Panc1 (cell line): ENCODE data around the gene AFG3L2. TPM values are rescaled to one million over a fixed set of nuclear protein-coding genes. Genes with fewer than 3 reads are reported as not detected.

Experiments
- ATAC-seq: fragments of 200-7000 bp; cut with Tn5 transposase; 2 replicates; pipeline ENCODE4 v1.9.1; 2020; ENCODE audit warnings: mild to moderate bottlenecking, moderate library complexity
- BruUV-seq: library from RNA; stranded (reverse); fragments of 400-500 nt; replicated peaks from 2 replicates; lab custom pipeline; 2021; lab: Mats Ljungman, UMichigan
- CTCF ChIA-PET: fragments of 300-600 bp; sonication (Branson Sonifier 250); formaldehyde crosslinking; loops from one replicate; lab custom pipeline; 2022; ENCODE audit warnings: antibody characterized with exemption; lab: Charles Lee
- POLR2A ChIA-PET: fragments of 300-600 bp; sonication (Branson Sonifier 250); formaldehyde crosslinking; loops from one replicate; lab custom pipeline; 2022; ENCODE audit warnings: antibody characterized with exemption; lab: Charles Lee
- DNase-seq: peaks from one replicate; pipeline ENCODE4 v3.0.0-alpha.2; 2010; ENCODE audit warnings: low read depth, low spot score
- H3K27ac ChIP-seq: 2 replicates; pipeline ENCODE4 v1.5.1; 2011; ENCODE audit warnings: mild to moderate bottlenecking, low read length, inconsistent platforms
- H3K27me3 ChIP-seq: fragments of 200-500 bp; sonication (Bioruptor generic); 2 replicates; pipeline ENCODE4 v1.6.0; 2014; ENCODE audit warnings: low read length, inconsistent platforms; ENCODE audit not compliant: control insufficient read depth, insufficient read depth
- H3K36me3 ChIP-seq: fragments of 200-500 bp; sonication (Bioruptor generic); 2 replicates; pipeline ENCODE4 v1.5.1; 2014; ENCODE audit warnings: inconsistent platforms, mild to moderate bottlenecking, low read length, moderate library complexity; ENCODE audit not compliant: control insufficient read depth, insufficient read depth
- H3K4me1 ChIP-seq: 2 replicates; pipeline ENCODE4 v1.5.1; 2011; ENCODE audit warnings: inconsistent platforms, mild to moderate bottlenecking, low read length, moderate library complexity; ENCODE audit not compliant: control insufficient read depth, insufficient read depth
- H3K4me3 ChIP-seq, 2 experiments: 2 replicates each; pipeline ENCODE4 v1.5.1; 2011 to 2012; ENCODE audit warnings: low read depth in 2 of 2, low read length in 2 of 2, mild to moderate bottlenecking in 2 of 2, inconsistent platforms in 1 of 2, moderate library complexity in 1 of 2
- H3K9me3 ChIP-seq: fragments of 200-500 bp; sonication (Bioruptor generic); 2 replicates; pipeline ENCODE4 v1.5.1; 2014; ENCODE audit warnings: low read depth, mild to moderate bottlenecking, inconsistent platforms, low read length, moderate library complexity; ENCODE audit not compliant: control insufficient read depth, insufficient read depth
- CTCF ChIP-seq: fragments of 450-650 bp; IDR thresholded peaks from 2 replicates; pipeline ENCODE4 v1.5.1; 2017; ENCODE audit warnings: mild to moderate bottlenecking
- POLR2AphosphoS5 ChIP-seq: IDR thresholded peaks from 2 replicates; pipeline ENCODE4 v1.6.1; 2012; ENCODE audit warnings: mild to moderate bottlenecking, low read depth, low read length, moderate library complexity
- in situ Hi-C: cut with HindIII; loops from 2 replicates; pipeline ENCODE4 v1.10.0; 2016; ENCODE audit warnings: low sequenced_read_pairs, low pct_unique_long_range_greater_than_20kb
- intact Hi-C: fragments of 100-400 bp; cut with micrococcal nuclease; formaldehyde crosslinking; loops from one replicate; pipeline ENCODE4 v1.10.0; 2022; ENCODE audit not compliant: unreplicated experiment
- total RNA-seq: library from RNA; stranded (reverse); gene quantifications from one replicate; pipeline ENCODE4 v1.2.1, GENCODE V29; 2021; ENCODE audit not compliant: unreplicated experiment
- TF ChIP-seq, protein P1 (sequence below), 2 experiments: IDR thresholded peaks; 2 replicates each; pipeline ENCODE4 v1.6.1; 2011 to 2012; ENCODE audit warnings: low read depth in 2 of 2, control low read depth in 1 of 2, low read length in 1 of 2, mild to moderate bottlenecking in 1 of 2, moderate library complexity in 1 of 2; ENCODE audit not compliant: insufficient read depth in 1 of 2

AFG3L2 gene
- total RNA-seq, 1 experiment from 2014 or later, result 58.0 TPM

- ChIA-PET POLR2A (no interaction called here), CTCF (no interaction called here)
- no peaks in the 10 kb centered on the region for H3K36me3 ChIP-seq
- H3K27me3 ChIP-seq, result 0 out of 2 replicates have a peak, but pooled peaks cover 3% of the 10 kb centered on the region
- no peaks in the 10 kb centered on the region for H3K9me3 ChIP-seq
- peak; percentile 10 for ATAC-seq
- H3K4me1 ChIP-seq, result peaks cover 15% of the 10 kb centered on the region; the same call in 1 of the 2 replicates
- TF ChIP-seq, protein P1, sequence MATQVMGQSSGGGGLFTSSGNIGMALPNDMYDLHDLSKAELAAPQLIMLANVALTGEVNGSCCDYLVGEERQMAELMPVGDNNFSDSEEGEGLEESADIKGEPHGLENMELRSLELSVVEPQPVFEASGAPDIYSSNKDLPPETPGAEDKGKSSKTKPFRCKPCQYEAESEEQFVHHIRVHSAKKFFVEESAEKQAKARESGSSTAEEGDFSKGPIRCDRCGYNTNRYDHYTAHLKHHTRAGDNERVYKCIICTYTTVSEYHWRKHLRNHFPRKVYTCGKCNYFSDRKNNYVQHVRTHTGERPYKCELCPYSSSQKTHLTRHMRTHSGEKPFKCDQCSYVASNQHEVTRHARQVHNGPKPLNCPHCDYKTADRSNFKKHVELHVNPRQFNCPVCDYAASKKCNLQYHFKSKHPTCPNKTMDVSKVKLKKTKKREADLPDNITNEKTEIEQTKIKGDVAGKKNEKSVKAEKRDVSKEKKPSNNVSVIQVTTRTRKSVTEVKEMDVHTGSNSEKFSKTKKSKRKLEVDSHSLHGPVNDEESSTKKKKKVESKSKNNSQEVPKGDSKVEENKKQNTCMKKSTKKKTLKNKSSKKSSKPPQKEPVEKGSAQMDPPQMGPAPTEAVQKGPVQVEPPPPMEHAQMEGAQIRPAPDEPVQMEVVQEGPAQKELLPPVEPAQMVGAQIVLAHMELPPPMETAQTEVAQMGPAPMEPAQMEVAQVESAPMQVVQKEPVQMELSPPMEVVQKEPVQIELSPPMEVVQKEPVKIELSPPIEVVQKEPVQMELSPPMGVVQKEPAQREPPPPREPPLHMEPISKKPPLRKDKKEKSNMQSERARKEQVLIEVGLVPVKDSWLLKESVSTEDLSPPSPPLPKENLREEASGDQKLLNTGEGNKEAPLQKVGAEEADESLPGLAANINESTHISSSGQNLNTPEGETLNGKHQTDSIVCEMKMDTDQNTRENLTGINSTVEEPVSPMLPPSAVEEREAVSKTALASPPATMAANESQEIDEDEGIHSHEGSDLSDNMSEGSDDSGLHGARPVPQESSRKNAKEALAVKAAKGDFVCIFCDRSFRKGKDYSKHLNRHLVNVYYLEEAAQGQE (IDR thresholded peaks at IDR 0.05; ENCODE audit: insufficient read depth in 1 of 2, low read depth in 2 of 2, low read length in 1 of 2), result no peak
- no peak for DNase-seq
- no TSS peak for BruUV-seq
- intact Hi-C loops (no loop called here), in situ Hi-C loops (no loop called here)
- peak overlapping the region; percentile 77 for H3K27ac ChIP-seq
- peak overlapping the region; percentile 59 to 70 for H3K4me3 ChIP-seq
Observed at GRCh38 chr18:12408247-12408869, 31.3 kb upstream of the AFG3L2 start.

DNA sequence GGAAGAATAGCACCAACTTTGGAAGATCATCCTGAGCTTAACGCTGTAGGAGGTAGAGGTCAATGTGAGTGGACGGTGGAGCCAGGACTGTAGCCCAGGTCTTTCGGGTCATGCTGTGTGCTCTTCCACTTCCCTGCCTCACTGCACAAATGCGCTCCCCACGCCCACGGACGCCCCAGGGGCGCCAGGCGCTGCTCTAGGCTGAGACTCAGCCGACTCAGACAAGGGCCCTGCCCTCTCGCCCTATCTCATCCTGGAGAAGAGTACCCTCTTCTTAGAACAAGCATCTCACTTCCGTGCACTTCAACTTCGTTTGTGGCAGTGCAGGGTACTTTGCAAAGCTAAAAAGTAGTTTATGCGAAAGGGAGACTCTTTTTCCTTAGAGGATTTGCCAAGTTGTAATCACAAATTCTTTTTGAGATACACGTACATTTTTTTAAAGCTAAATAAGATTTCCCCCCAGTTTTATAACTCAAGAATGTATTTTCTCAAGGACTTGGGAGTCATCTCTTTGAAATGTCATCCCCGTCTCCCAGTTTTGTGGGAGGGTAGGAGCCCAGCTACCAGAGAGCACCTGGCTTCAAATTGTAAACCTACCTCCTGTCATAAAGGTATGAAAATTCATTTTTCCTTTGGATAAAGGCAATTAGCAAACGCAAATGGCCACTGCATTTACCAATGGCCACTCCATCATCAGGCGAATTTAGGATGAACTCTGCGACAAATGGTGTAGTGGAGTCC is 29.5 kb upstream of the AFG3L2 start:
- DNase-seq (no peak), ATAC-seq (no peak)
- ChIA-PET POLR2A (interaction anchor here (1.5 kb wide), 1 partner anchor 31 kb away, joined by 3 read pairs; no protein-coding TSS in a partner anchor), CTCF (no interaction called here)
- H3K27me3 ChIP-seq, result 0 out of 2 replicates have a peak, but pooled peaks cover 3% of the 10 kb centered on the region
- no peak overlapping the region for H3K27ac ChIP-seq
- in situ Hi-C loops (no loop called here), intact Hi-C loops (no loop called here)
- no TSS peak for BruUV-seq
- peak overlapping the region; percentile 29 to 59; a peak in 3 of 4 replicates for H3K4me3 ChIP-seq
- no peaks in the 10 kb centered on the region for H3K9me3 ChIP-seq
- peaks cover 16% of the 10 kb centered on the region for H3K4me1 ChIP-seq
- no peaks in the 10 kb centered on the region for H3K36me3 ChIP-seq
- TF ChIP-seq CTCF (no peak), POLR2AphosphoS5 (no peak)
- TF ChIP-seq, protein P1 (IDR thresholded peaks at IDR 0.05; ENCODE audit: insufficient read depth in 1 of 2, low read depth in 2 of 2, low read length in 1 of 2), result no peak
